ENCODE results near the gene NLK. TPM values are rescaled to one million over a fixed set of nuclear protein-coding genes. Genes with fewer than 3 reads are reported as not detected.

Gene NLK
- total RNA-seq, 2 experiments from 2014 or later: 18.1 to 27.8 TPM

DNA sequence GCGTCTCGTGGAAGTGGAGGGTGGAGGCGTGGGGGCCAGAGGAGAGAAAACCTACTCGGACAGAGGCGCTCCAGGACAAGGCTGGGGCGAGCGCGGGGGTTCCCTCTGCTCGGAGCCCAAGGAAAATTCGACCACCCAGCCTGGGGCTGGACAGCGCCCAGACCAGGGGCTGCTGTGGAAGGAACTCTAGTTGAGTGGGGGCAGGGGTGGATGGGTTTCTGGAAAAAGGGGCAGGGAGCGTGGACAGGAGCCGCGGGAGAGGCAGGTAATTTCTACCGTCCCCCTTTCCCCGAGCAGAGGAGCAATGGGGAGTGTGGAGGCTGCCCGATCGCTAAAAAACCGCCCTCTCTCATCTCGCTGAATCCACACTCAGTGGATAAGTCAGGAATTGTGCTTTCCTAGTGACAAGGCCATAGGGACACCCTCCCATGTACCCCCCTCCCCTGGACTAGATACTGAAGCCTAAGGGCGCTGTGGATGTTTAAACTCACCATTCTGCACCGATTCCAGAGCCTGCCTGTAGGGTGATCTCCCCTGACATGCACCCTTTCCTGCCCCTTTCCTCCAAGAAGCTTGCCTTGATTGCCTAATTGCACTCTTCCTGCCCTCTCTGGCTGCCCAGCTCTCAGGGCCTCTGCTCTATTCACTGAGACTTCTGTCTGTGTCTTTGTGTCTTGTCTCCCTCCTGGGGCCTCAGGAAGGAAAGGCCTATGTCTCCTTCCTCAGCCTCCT, 185.8 kb downstream of the NLK start:
- no peaks in the 10 kb centered on the region for H3K9me2 ChIP-seq (ENCODE audit: insufficient read depth, low read length)
- H3K79me2 ChIP-seq (ENCODE audit: insufficient read depth, low read depth, low read length): no peaks in the 10 kb centered on the region
- intact Hi-C loops (cut with micrococcal nuclease; ENCODE audit: unreplicated experiment): no loop called here
- DNase-seq (ENCODE audit: low spot score): no peak
- H4K20me1 ChIP-seq (ENCODE audit: insufficient read depth, low read length): no peaks in the 10 kb centered on the region
- no peak overlapping the region for H3K27ac ChIP-seq (ENCODE audit: low read depth, low read length, poor library complexity, severe bottlenecking)
- no peaks in the 10 kb centered on the region for H3K36me3 ChIP-seq (ENCODE audit: insufficient read depth, low read length)
- no peak overlapping the region for H3K4me3 ChIP-seq (ENCODE audit: low read depth, low read length, poor library complexity, severe bottlenecking)
- no peak overlapping the region for H2AFZ ChIP-seq (ENCODE audit: low read length)
- ChIA-PET POLR2A (no interaction called here), CTCF (ENCODE audit: unreplicated experiment) (no interaction called here)
- H3K4me2 ChIP-seq (ENCODE audit: low read length): no peak overlapping the region
- BruUV-seq (replicated peaks): no TSS peak
- TF ChIP-seq EZH2phosphoT487 (IDR thresholded peaks at IDR 0.05; ENCODE audit: borderline replicate concordance, low read depth, low read length): no peak
- TF ChIP-seq, protein P1, sequence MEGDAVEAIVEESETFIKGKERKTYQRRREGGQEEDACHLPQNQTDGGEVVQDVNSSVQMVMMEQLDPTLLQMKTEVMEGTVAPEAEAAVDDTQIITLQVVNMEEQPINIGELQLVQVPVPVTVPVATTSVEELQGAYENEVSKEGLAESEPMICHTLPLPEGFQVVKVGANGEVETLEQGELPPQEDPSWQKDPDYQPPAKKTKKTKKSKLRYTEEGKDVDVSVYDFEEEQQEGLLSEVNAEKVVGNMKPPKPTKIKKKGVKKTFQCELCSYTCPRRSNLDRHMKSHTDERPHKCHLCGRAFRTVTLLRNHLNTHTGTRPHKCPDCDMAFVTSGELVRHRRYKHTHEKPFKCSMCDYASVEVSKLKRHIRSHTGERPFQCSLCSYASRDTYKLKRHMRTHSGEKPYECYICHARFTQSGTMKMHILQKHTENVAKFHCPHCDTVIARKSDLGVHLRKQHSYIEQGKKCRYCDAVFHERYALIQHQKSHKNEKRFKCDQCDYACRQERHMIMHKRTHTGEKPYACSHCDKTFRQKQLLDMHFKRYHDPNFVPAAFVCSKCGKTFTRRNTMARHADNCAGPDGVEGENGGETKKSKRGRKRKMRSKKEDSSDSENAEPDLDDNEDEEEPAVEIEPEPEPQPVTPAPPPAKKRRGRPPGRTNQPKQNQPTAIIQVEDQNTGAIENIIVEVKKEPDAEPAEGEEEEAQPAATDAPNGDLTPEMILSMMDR (conservative IDR thresholded peaks at IDR 0.05; ENCODE audit: low read length): no peak
- no peaks in the 10 kb centered on the region for H3K9me3 ChIP-seq (ENCODE audit: low read length)
- no peaks in the 10 kb centered on the region for H3K4me1 ChIP-seq (ENCODE audit: insufficient read depth, low read length, poor library complexity, severe bottlenecking)

- CTCF ChIA-PET (ENCODE audit: unreplicated experiment): no interaction called here
- Histone ChIP-seq H3K4me1 (ENCODE audit: insufficient read depth, low read length, poor library complexity, severe bottlenecking) (no peaks in the 10 kb centered on the region), H3K36me3 (ENCODE audit: insufficient read depth, low read length) (no peaks in the 10 kb centered on the region), H3K9me2 (ENCODE audit: insufficient read depth, low read length) (no peaks in the 10 kb centered on the region), H2AFZ (ENCODE audit: low read length) (no peak overlapping the region), H3K27ac (ENCODE audit: low read depth, low read length, poor library complexity, severe bottlenecking) (no peak overlapping the region), H3K4me2 (ENCODE audit: low read length) (no peak overlapping the region), H3K9me3 (ENCODE audit: low read length) (no peaks in the 10 kb centered on the region), H3K4me3 (ENCODE audit: low read depth, low read length, poor library complexity, severe bottlenecking) (no peak overlapping the region), H3K79me2 (ENCODE audit: insufficient read depth, low read depth, low read length) (no peaks in the 10 kb centered on the region), H4K20me1 (ENCODE audit: insufficient read depth, low read length) (no peaks in the 10 kb centered on the region)
- POLR2A ChIA-PET: interaction anchor here (0.5 to 1.0 kb wide), 2 partner anchors 9 to 179 kb away, joined by 3 to 6 read pairs; no protein-coding TSS in a partner anchor
- no peak for DNase-seq (ENCODE audit: low spot score)
- intact Hi-C loops (cut with micrococcal nuclease; ENCODE audit: unreplicated experiment): no loop called here
- no peak for TF ChIP-seq EZH2phosphoT487 (IDR thresholded peaks at IDR 0.05; ENCODE audit: borderline replicate concordance, low read depth, low read length)
- TF ChIP-seq, protein P1 (conservative IDR thresholded peaks at IDR 0.05; ENCODE audit: low read length): no peak
- BruUV-seq (replicated peaks): no TSS peak
Observed at GRCh38 chr17:28228986-28229729, 186.7 kb downstream of the NLK start.

DNA sequence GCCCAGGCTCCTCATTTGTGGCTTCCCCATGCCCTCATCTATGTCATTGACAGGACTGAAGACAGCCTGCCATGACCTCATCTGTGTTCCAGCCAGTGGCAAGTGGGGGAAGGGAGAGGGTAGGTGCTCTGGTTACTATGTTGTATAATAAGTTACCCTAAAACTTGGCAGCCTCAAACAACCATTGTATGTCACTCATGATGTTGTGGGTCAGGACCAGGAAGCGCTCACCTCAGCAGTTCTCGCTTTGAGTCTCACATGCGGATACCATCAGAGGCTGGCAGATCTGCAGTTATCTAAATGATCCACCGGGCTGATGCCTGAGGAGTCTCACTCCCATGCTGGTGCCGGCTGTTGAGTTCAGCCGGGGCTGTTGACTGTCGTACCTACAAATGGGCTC, 187.5 kb downstream of the NLK start:
- intact Hi-C loops (cut with micrococcal nuclease; ENCODE audit: unreplicated experiment): no loop called here
- TF ChIP-seq, protein P1 (conservative IDR thresholded peaks at IDR 0.05; ENCODE audit: low read length): no peak
- TF ChIP-seq EZH2phosphoT487 (IDR thresholded peaks at IDR 0.05; ENCODE audit: borderline replicate concordance, low read depth, low read length): no peak
- H3K36me3 ChIP-seq (ENCODE audit: insufficient read depth, low read length): no peaks in the 10 kb centered on the region
- BruUV-seq (replicated peaks): no TSS peak
- no peak overlapping the region for H3K4me2 ChIP-seq (ENCODE audit: low read length)
- H3K79me2 ChIP-seq (ENCODE audit: insufficient read depth, low read depth, low read length): no peaks in the 10 kb centered on the region
- no peaks in the 10 kb centered on the region for H3K9me2 ChIP-seq (ENCODE audit: insufficient read depth, low read length)
- no peak for DNase-seq (ENCODE audit: low spot score)
- CTCF ChIA-PET (ENCODE audit: unreplicated experiment): no interaction called here
- no peaks in the 10 kb centered on the region for H3K9me3 ChIP-seq (ENCODE audit: low read length)
- no peak overlapping the region for H2AFZ ChIP-seq (ENCODE audit: low read length)
- H3K4me1 ChIP-seq (ENCODE audit: insufficient read depth, low read length, poor library complexity, severe bottlenecking): no peaks in the 10 kb centered on the region
- H3K27ac ChIP-seq (ENCODE audit: low read depth, low read length, poor library complexity, severe bottlenecking): no peak overlapping the region
- H4K20me1 ChIP-seq (ENCODE audit: insufficient read depth, low read length): no peaks in the 10 kb centered on the region
- POLR2A ChIA-PET: interaction anchor here (0.5 to 1.0 kb wide), 3 partner anchors 10 to 180 kb away, joined by 3 to 6 read pairs (median 5); no protein-coding TSS in a partner anchor
- H3K4me3 ChIP-seq (ENCODE audit: low read depth, low read length, poor library complexity, severe bottlenecking): no peak overlapping the region

Data from OCI-LY7 (cell line).